A673 (cell line): ENCODE data around the gene RABGAP1L.

Source experiments
- EZH2 ChIP-seq: fragments of 200-600 bp; sonication (generic); IDR thresholded peaks from 2 replicates; pipeline ENCODE4 v1.6.1; 2017; ENCODE audit warnings: borderline replicate concordance, low read depth, mild to moderate bottlenecking, mixed read lengths, antibody characterized with exemption, low read length; ENCODE audit not compliant: poor library complexity, severe bottlenecking
- TF ChIP-seq, protein P1 (sequence below): fragments of 300-800, 200-600 bp; sonication (generic); conservative IDR thresholded peaks from 2 replicates; pipeline ENCODE4 v1.5.1; 2017; ENCODE audit warnings: low read depth, mild to moderate bottlenecking, antibody characterized with exemption, low read length, moderate library complexity, mixed read lengths

DNA sequence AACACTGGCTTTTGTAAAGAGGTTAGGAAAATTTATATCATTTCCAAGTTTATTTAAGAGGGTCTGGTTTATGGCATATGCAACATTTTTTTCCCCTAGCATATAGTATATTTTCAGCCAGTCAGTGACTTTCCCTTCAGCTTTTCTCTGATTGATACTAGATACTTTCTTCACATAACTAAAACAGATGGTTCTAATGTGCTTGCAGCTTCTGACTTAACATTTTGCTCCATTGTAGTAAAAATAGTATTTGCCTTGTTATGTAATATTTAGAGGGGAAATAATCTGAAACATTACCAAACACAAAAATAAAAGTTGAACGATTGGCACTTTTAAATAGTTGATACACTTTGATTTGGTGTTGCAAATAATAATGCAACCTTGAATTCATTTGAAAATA is 480.1 kb downstream of the RABGAP1L start:
- TF ChIP-seq, protein P1, sequence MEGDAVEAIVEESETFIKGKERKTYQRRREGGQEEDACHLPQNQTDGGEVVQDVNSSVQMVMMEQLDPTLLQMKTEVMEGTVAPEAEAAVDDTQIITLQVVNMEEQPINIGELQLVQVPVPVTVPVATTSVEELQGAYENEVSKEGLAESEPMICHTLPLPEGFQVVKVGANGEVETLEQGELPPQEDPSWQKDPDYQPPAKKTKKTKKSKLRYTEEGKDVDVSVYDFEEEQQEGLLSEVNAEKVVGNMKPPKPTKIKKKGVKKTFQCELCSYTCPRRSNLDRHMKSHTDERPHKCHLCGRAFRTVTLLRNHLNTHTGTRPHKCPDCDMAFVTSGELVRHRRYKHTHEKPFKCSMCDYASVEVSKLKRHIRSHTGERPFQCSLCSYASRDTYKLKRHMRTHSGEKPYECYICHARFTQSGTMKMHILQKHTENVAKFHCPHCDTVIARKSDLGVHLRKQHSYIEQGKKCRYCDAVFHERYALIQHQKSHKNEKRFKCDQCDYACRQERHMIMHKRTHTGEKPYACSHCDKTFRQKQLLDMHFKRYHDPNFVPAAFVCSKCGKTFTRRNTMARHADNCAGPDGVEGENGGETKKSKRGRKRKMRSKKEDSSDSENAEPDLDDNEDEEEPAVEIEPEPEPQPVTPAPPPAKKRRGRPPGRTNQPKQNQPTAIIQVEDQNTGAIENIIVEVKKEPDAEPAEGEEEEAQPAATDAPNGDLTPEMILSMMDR: no peak
- no peak for TF ChIP-seq EZH2
